Measurements from ENCODE around the gene ATG16L2. TPM values are rescaled to one million over a fixed set of nuclear protein-coding genes. Genes with fewer than 3 reads are reported as not detected.

The ATG16L2 gene
- polyA plus RNA-seq, 1 donor: 18.2 TPM

Other genes starting within 250 kb of the ATG16L2 start
- 18.1 TPM for gene PDE2A, start 140.0 kb upstream of the ATG16L2 start, polyA plus RNA-seq (ENCODE audit: insufficient read length)
- gene ARAP1, start 62.0 kb upstream of the ATG16L2 start, polyA plus RNA-seq (ENCODE audit: insufficient read length): 55.3 TPM
- 49.5 TPM for gene STARD10, start 20.4 kb upstream of the ATG16L2 start, polyA plus RNA-seq (ENCODE audit: insufficient read length)

Measured in forelimb muscle (tissue), 1 donor.